ENCODE results near the gene ZNF783. TPM values are rescaled to one million over a fixed set of nuclear protein-coding genes. Genes with fewer than 3 reads are reported as not detected.
A peak's percentile ranks its signal among the peaks of the same experiment; 100 is the strongest.

ZNF783 gene
- total RNA-seq, 1 donor = 13.4 TPM

DNA sequence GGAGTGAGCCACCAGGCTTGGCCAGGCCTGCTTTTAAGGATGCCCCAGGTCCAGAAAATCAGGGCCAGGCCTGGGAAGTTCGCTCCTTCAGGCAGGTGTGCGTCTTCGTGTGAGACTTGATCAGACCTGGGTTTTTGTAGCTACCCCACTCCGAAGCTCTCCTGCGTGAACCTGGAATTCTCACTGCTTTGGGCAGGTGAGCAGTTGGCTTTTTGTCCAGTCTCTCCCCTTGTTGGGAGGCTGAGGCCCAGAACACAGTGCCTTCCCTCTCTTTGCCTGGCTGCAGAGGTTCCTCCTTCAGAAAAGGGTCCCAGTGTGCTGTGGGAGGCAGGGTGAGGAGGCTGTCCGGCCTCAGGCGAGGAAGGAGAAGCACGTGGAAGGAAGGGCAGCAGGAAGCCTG is 27.3 kb downstream of the ZNF783 start:
- Histone ChIP-seq H3K27me3 (ENCODE audit: insufficient read depth, low read length) (no peaks in the 10 kb centered on the region), H4K20me1 (ENCODE audit: insufficient read depth, low read length) (peaks cover 11% of the 10 kb centered on the region), H2AFZ (ENCODE audit: low read length) (no peak overlapping the region), H3K4me3 (ENCODE audit: insufficient read depth, low read length) (no peak overlapping the region), H3K9me3 (ENCODE audit: low read depth, low read length) (no peaks in the 10 kb centered on the region), H3K4me2 (ENCODE audit: insufficient read depth, low read length) (no peak overlapping the region), H3K27ac (ENCODE audit: low read depth, low read length) (no peak overlapping the region), H3K4me1 (ENCODE audit: insufficient read depth, low read length) (peaks cover 13% of the 10 kb centered on the region), H3K79me2 (ENCODE audit: insufficient read depth, low read length) (no peaks in the 10 kb centered on the region), H3K36me3 (ENCODE audit: insufficient read depth, low read length) (peaks cover 29% of the 10 kb centered on the region)
- peak; percentile 56 for DNase-seq (ENCODE audit: insufficient read length, low spot score, missing footprints)
- TF ChIP-seq, protein P1, sequence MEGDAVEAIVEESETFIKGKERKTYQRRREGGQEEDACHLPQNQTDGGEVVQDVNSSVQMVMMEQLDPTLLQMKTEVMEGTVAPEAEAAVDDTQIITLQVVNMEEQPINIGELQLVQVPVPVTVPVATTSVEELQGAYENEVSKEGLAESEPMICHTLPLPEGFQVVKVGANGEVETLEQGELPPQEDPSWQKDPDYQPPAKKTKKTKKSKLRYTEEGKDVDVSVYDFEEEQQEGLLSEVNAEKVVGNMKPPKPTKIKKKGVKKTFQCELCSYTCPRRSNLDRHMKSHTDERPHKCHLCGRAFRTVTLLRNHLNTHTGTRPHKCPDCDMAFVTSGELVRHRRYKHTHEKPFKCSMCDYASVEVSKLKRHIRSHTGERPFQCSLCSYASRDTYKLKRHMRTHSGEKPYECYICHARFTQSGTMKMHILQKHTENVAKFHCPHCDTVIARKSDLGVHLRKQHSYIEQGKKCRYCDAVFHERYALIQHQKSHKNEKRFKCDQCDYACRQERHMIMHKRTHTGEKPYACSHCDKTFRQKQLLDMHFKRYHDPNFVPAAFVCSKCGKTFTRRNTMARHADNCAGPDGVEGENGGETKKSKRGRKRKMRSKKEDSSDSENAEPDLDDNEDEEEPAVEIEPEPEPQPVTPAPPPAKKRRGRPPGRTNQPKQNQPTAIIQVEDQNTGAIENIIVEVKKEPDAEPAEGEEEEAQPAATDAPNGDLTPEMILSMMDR (IDR thresholded peaks at IDR 0.05; ENCODE audit: extremely low read depth, low read depth, low read length) = no peak

DNA sequence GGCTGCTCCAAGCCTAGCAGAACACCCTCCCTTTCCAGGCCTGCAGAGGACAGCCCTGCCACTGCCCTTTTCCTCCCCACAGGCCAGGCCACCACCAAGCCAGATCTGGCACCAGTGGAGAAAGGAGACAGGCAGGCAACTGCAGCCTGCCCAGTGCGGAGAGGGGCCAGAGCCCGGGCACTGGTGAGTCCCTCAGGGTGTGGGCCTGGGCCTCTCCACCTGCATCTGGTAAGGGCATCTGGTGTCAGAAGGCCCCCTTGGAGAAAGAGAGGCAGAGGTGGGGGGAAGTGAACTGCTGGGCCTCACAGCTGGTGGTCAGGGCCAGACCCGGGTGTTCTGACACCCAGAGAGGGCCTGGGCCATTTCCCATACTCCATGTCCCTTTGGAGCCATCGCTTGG is 27.9 kb downstream of the ZNF783 start:
- peaks cover 5% of the 10 kb centered on the region for H4K20me1 ChIP-seq (ENCODE audit: insufficient read depth, low read length)
- no peak overlapping the region for H2AFZ ChIP-seq (ENCODE audit: low read length)
- no peak overlapping the region for H3K27ac ChIP-seq (ENCODE audit: low read depth, low read length)
- peaks cover 10% of the 10 kb centered on the region for H3K4me1 ChIP-seq (ENCODE audit: insufficient read depth, low read length)
- peak; percentile 64 for DNase-seq (ENCODE audit: insufficient read length, low spot score, missing footprints)
- no peak overlapping the region for H3K4me2 ChIP-seq (ENCODE audit: insufficient read depth, low read length)
- H3K27me3 ChIP-seq (ENCODE audit: insufficient read depth, low read length) = no peaks in the 10 kb centered on the region
- H3K36me3 ChIP-seq (ENCODE audit: insufficient read depth, low read length) = peaks cover 29% of the 10 kb centered on the region
- H3K4me3 ChIP-seq (ENCODE audit: insufficient read depth, low read length) = no peak overlapping the region
- TF ChIP-seq, protein P1 (IDR thresholded peaks at IDR 0.05; ENCODE audit: extremely low read depth, low read depth, low read length) = no peak
- H3K79me2 ChIP-seq (ENCODE audit: insufficient read depth, low read length) = no peaks in the 10 kb centered on the region
- no peaks in the 10 kb centered on the region for H3K9me3 ChIP-seq (ENCODE audit: low read depth, low read length)

DNA sequence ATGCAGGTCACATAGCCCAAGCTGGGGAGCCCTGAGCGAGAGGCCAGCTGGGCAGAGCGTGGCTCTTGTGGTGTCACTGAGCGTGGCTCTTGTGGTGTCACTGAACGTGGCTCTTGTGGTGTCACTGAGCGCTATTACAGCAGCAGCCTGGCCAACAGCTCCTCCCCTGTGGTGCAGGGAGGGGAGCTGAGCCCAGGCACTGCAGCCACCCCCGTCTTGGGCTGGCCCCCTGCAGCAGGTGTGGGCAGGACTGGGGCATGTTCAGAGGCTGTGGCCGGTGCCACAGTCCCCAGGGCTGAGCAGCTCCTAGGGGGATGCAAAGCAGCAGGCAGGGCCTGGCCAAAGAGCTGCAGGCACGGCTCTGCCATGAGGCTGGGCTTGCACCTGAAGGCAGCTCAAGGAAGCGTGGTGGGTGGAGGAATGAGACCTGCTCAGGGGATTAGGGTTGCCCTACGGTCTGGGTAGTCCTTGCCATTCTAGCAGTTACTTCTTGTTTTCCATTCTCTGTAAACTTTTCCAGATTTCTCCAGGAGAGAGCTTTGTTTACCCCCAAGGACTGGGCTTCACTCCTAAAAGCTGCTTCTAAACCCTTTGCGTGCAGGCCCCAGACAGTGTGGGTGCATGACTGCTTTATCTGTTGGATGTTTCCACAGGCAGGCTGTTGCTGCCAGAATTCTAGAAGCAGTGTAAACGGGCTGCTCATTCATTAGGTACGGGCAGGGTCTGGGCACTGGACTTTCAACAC is 29.2 kb downstream of the ZNF783 start:
- Histone ChIP-seq H3K4me3 (ENCODE audit: insufficient read depth, low read length) (no peak overlapping the region), H2AFZ (ENCODE audit: low read length) (no peak overlapping the region), H3K27ac (ENCODE audit: low read depth, low read length) (no peak overlapping the region), H4K20me1 (ENCODE audit: insufficient read depth, low read length) (peaks cover 2% of the 10 kb centered on the region), H3K36me3 (ENCODE audit: insufficient read depth, low read length) (peaks cover 32% of the 10 kb centered on the region), H3K79me2 (ENCODE audit: insufficient read depth, low read length) (no peaks in the 10 kb centered on the region), H3K9me3 (ENCODE audit: low read depth, low read length) (no peaks in the 10 kb centered on the region), H3K27me3 (ENCODE audit: insufficient read depth, low read length) (no peaks in the 10 kb centered on the region), H3K4me1 (ENCODE audit: insufficient read depth, low read length) (no peaks in the 10 kb centered on the region), H3K4me2 (ENCODE audit: insufficient read depth, low read length) (no peak overlapping the region)
- peak; percentile 52 for DNase-seq (ENCODE audit: insufficient read length, low spot score, missing footprints)
- TF ChIP-seq, protein P1 (IDR thresholded peaks at IDR 0.05; ENCODE audit: extremely low read depth, low read depth, low read length) = no peak

DNA sequence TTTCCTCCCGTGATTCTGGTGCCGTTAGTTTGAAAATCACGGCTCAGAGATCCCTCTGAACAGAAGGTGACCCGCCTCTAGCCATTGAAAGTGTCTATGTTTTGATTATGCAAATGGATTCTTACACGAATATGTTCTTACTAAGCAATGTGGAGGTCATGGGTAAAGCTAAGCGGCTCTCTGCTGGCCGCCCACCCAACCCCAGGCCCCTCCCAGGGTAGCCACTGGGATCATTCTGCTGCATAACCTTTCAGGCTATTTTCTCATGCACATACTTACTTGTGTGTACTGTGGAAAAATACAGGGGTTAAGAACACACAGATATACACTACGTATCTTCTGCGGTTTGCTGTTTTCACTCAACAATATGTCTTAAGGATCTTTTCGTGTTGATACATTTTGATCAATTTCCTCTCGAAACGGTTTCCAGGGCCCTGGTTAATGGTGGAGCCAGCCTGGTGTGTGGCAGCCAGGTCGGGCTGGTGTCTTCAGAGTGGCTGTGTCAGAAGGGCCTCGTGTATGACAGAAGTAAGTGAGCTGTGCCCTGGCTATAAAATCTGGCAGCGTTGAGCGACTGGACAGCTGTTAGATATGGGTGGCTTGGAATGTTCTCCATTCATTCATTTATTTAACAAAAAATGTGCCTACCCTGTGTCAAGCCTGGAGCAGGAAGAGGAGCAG is 29.9 kb downstream of the ZNF783 start:
- Histone ChIP-seq H3K9me3 (ENCODE audit: low read depth, low read length) (no peaks in the 10 kb centered on the region), H3K27ac (ENCODE audit: low read depth, low read length) (no peak overlapping the region), H3K4me1 (ENCODE audit: insufficient read depth, low read length) (no peaks in the 10 kb centered on the region), H4K20me1 (ENCODE audit: insufficient read depth, low read length) (no peaks in the 10 kb centered on the region), H2AFZ (ENCODE audit: low read length) (no peak overlapping the region), H3K36me3 (ENCODE audit: insufficient read depth, low read length) (peaks cover 32% of the 10 kb centered on the region), H3K79me2 (ENCODE audit: insufficient read depth, low read length) (no peaks in the 10 kb centered on the region), H3K4me3 (ENCODE audit: insufficient read depth, low read length) (no peak overlapping the region), H3K27me3 (ENCODE audit: insufficient read depth, low read length) (no peaks in the 10 kb centered on the region), H3K4me2 (ENCODE audit: insufficient read depth, low read length) (no peak overlapping the region)
- DNase-seq (ENCODE audit: insufficient read length, low spot score, missing footprints) = peak; percentile 77
- TF ChIP-seq, protein P1 (IDR thresholded peaks at IDR 0.05; ENCODE audit: extremely low read depth, low read depth, low read length) = no peak

Data from osteoblast (primary cell).